ENCODE measurements around the gene MUC7.
A peak's percentile ranks its signal among the peaks of the same experiment; 100 is the strongest.
"Not testable (repeated sequence)": the region's sequence is repeated elsewhere in the genome, so short reads cannot be mapped to it uniquely, and the experiment has no call there.

MUC7 gene

DNA sequence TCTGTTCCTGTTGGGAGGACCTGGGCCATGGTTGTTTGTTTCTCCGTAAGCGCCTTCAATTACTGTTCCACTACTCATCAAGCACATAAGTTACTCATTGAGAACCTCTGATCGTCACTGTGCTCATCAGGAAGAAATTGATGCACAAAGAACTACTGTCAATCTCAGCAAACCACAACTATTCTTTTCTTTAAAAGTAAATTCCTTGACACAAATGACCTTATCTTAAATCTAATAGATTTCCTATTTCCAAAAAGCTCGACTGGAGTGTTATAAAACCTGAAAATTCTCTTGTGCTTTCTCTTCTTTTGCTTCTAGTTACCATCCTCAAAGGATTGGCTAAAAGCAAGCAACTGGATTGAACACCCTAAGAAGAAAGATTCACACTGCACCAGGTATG, at the start of gene MUC7:
Gene MUC7, plus strand, starts transcription at position 301 of the 400 bp plus-strand sequence. CDS start 1,825 bp downstream, outside the sequence.
- DNase-seq = no peak

DNA sequence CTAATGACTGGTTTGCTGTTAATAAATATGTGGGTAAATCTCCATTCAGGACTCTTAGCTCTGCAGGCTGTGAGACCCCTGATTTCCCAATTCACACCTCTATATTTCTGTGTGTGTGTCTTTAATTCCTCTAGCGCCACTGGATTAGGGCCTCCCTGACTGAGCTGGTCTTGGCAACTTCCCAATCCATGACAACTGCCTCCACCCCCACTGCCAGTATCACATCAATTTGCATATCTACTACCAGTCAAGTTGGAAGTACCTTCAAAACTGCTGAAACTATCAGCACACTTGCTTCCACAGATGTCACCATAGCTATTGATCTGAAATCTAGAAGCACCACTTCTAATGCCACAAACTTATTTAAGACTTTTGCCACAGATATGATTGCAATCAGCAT, 46.7 kb upstream of the MUC7 start:
- no peak for DNase-seq

DNA sequence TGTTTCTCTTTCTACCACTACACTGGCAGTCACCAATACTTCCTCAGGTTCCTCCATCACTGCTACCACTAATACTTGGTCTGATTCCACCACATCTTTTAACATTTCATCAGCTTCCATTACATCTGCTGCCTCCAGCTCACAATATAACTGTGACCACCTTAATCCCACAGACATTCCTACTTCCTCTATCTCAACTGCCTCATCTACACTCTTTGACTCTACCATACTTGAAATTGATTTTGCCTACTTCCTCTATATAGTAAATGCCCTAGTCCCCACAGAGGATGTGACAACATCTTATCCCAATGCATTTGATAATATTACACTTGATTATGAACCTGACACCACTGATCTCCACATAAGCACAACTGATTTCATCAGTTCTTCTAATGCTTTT, 45.2 kb upstream of the MUC7 start:
- no peak for DNase-seq

DNA sequence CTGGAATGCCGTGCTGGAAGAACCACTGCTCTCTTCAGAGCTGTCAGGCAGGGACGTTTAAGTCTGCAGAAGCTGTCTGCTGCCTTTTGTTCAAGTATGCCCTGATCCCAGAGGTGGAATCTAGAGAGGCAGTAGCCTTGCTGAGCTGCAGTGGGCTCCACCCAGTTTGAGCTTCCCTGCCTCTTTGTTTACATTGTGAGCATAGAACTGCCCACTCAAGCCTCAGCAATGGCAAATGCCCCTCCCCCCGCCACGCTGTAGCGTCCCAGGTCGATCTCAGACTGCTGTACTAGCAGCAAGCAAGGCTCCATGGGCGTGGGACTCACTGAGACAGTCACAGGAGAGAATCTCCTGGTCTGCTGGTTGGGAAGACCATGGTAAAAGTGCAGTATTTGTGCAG, 34.8 kb upstream of the MUC7 start:
- no peak for DNase-seq

DNA sequence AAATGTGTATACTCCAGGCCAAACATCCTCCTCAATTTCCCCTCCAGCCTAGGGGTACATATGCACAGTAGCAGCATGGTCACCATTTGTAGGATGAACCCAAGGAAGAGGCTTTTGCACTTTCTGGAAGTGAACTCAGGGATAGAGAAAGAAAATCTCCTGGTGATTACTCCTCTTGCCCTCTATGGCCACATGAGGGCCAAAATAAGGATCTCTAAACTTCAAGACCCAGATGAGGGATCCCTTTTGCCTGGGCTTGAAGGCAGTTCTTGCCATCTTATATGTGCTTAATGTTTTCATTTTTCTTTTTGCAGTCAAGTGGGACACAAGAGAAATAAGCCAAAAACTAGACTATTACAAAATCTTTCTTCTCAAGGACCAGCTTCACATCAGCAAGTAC, 29.5 kb upstream of the MUC7 start:
- DNase-seq = no peak

DNA sequence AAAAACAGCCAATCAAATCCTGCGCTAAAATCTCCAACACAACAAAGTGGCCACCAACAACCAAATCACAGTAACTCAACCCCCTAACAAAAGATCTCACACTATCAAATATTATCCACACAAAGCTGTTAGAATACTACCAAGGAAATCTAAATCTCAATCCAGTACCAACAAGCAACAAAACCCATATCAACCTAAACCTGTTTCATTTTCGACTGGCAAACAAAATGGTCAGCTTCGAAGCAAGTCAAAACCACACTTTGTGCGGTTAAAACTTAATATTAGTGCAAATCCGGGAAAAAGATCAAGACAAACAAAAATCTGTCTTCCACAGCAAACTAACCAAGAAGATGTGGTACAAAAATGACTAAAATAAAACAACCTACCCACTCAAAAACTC, 28.7 kb upstream of the MUC7 start:
- DNase-seq = no peak

DNA sequence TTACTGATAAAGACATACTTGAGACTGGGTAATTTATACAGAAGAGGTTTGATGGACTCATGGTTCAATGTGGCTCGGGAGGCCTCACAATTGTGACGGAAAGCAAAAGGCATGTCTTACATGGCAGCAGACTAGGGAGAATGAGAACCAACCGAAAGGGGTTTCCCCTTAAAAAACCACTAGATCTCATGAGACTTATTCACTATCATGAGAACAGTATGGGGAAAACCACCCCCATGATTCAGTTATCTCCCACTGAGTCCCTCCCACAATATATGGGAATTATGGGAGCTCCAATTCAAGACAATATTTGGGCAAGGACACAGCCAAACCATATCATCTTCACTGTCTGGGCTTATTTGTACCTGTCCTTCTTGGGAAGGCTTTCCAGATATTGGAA, 22.8 kb upstream of the MUC7 start:
- DNase-seq = no peak

DNA sequence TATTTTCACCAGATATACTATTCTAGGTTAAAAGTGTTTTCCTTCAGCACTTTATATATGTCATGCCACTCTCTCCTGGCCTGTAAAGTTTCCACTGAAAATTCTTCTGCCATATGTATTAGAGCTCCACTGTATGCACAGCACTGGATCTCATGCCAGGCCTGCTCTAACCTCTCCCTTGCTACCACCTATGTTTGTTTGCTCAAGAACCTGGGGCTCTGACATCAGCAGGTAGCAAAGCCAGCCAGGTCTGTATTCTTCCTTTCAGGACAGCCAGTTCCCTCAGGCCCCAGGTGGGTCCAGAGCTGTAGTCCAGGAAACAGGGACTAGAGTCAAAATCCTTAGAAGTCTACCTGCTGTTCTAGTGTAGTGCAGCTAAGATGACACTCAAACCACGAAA, 19.1 kb upstream of the MUC7 start:
- DNase-seq = no peak

DNA sequence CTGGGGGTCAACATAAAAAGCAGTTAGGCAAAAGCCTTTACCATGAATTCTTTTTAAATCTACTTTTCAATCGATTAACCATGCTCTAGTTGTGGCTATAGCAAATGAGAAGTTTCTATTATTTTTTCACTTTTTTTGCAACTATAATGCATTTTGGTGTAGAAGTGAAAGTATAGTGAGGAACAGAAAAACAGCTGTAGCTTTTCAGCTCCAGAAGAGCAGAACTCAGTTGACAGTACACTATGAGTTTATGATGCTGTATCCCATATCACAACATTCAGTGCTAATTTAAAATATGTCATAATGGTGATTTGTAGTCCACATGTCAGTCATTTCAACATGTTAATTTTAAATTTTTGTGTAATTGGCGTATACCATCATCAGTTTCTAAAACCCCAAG, 8.7 kb upstream of the MUC7 start:
- no peak for DNase-seq

DNA sequence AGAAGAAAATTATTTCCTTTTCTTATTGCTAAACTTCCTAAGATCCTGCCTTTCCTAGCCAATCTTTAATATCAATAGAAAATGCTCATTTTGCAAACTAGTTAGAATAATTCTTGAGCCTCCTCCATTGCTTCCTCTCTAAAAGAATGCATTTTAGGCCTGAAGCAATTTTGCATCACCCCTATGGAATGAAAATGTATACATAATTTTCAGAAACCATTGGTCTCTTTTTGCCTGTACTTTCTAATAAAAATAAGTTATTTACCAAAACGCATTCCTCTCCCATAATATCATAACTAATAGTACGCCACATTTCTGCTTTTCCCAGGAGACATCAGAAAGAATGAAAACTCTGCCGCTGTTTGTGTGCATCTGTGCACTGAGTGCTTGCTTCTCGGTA, 1.7 kb downstream of the MUC7 start:
- DNase-seq = no peak

DNA sequence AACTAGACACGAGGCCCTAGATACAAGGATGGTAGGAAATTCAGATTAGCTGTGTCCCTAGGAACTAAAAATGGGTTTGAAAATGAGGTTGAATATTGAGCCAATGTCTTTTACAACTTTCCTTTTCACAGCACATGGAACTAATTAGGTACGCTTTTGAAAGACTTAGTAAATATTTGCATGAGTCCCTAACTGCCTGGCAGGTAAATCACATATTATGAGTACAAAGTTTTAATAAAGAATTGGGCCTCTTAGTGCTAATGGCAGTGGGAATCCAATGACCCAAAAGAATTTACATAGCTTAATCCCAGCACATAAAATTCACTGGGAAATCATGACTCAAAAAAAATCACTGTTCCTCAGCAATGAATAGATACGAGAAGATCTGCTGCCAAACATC, 16.8 kb downstream of the MUC7 start:
- no peak for DNase-seq

DNA sequence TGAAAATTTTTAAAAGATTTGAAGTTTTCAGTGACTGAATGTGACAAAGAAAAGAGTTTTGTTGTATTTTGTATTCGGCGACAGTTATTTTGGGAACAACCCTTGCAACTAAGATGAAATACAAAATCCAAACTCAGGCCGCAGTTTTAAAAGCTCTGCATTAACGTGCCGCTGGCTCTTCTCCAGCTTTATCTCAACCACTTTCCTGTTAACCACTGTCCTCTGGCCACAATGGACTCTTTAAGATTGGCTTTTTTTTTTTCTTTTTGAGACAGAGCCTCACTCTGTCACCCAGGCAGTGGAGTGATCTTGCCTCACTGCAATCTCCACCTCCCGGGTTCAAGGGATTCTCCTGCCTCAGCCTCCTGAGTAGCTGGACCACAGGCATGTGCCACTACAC, 24.2 kb downstream of the MUC7 start:
- DNase-seq = no peak

DNA sequence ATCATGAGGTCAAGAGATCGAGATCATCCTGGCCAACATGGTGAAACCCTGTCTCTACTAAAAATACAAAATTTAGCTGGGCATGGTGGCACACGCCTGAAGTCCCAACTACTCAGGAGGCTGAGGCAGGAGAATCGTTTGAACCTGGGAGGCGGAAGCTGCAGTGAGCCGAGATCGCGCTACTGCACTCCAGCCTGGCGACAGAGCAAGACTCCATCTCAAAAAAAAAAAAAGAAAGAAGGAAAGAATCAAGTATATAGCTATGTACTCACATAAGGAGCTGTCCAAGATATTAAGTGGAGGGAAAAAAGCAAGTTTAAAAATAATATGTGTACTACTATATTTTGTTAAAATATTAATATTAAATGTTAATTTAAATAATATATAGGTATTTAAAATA, 29.8 kb downstream of the MUC7 start:
- not testable (repeated sequence) for DNase-seq

DNA sequence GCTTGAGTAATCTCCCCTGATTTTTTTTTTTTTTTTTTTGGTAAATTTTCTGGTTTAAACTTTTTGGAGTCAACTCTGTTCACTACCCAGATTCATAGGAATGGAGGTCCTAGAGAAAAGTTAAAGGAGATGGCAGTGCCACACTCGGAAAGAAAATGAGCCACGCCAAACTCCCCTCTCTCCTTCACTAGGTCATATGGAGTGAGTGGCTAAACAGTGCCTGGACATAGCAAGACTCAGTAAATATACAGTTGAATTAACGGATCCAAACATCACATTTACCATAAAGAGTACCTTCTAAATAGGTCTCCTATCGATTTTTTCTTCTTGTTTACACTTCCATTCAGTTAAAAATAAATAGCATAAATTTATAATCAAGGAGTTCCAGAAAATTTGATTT, 32.7 kb downstream of the MUC7 start:
- DNase-seq = no peak

DNA sequence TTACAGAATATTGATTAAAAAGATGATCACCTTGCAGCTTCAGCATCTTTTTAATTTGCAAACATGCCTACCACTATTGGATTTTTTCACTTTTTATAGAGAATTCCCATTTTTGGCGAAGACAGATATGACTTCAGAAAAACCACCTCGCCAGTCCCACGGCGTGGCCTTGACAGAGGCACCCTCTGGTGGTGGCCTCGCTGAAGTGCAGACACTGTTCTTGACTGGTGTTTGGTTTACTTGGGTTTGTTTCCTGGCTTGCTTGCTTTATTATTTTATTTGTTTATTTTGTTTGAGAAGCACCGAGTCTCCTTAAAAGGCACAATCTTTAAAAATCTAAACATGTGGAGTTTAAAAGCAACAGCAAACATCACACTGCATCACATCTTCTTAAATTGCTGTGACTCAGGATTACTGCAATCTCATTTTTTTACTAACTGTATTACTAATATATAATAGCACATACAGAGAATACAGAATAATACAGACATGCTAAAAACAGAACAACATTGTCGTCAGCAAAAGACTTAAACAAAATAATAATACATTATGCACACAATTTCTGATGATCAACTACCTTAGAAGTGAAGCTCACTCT, 33.3 kb downstream of the MUC7 start:
- DNase-seq = peak; percentile 15

DNA sequence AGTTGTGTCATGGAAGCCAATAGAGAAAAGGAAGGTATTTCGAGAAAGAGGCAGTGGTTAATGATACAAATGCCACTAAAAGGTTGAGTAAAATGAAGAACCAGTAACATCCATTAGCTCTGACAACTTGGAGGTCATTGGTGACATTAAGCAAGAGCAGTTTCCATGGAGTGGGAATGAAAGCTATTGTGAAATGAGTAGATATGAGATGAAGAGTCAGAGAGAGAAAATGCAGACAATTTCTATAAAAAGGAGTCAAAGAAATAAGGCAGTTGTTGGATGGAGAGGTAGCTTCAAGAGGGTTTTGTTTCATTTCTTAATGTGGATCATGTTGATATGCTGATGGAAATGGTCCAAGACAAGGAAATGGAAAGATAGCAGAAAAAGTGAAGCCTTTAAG, 36.8 kb downstream of the MUC7 start:
- DNase-seq = no peak

DNA sequence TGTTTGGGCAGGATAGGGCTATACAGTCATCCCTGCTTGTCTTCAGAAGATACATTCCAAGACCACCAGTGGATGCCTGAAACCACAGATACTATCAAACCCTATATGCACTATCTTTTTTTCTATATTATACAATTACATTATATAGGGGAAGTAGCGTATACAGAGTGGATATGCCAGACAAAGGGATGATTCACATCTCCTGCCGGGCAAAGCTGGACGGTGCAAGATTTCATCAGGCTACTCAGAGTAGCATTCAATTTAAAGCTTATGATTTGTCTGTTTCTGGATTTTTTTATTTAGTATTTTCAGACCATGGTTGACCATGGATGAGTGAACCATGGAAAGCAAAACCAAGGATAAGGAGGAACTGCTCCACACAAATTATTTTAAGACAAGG, 39.4 kb downstream of the MUC7 start:
- DNase-seq = no peak

DNA sequence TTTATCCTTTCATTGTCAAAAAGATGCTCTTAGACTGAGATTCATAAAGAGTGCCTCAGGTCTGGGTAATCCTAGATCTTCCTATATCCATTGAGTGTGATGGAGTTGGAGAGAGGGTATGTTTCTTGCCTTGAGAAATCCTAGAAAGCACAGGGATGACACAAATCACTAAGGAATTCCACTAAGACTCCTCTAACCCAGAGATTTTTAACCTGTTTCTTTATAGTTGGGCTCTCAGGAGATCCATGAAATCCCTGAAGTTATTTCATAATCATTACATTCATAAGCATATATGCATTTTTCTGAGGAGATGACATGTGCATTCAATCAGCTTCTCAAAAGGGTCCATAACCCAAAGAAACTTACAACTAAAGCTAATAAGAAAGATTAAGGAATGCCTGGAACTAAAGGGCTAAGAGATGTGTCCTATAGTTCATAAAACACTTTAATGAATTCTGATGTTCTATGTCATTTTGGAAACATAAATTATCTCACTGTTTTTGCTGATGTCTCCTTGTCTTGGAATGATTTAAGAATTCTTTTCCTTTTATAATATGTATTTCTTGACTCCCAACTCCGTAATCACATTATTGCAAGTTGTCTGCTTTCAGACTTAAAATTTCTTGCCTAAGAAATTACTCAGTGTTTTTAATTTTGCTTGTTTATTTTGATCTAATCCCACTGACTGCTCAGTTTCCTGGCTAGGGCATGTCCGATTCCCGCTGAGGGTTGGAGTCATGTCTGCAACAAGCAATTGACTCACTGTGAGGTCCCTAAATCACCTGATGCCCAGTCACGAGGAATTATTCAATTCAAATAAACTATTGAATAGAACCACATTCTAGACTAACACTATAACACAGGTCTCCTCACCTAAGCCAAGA, 43.6 kb downstream of the MUC7 start:
- DNase-seq = no peak

DNA sequence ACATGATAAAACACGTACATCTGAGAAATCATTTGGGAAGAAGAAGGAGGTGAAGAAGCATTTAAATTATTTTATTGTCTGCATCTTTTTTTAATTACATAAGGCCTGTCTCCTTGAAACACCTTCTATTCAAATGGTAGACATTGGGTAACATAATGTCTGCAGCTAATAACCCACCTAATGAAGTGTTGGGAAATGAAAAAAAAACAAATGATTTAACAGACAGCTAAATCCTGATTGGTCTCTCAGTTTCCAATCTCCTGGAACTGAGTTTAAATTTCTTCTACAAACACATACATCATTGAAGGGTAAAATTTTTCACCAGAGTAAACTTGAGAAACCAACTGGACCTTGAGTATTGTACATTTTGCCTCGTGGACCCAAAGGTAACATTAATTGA, 46.3 kb downstream of the MUC7 start, which contains the start of gene AMTN:
Gene AMTN, plus strand, starts transcription at position 301 of the 400 bp plus-strand sequence. CDS start 209 bp downstream, outside the sequence.
- DNase-seq = no peak

DNA sequence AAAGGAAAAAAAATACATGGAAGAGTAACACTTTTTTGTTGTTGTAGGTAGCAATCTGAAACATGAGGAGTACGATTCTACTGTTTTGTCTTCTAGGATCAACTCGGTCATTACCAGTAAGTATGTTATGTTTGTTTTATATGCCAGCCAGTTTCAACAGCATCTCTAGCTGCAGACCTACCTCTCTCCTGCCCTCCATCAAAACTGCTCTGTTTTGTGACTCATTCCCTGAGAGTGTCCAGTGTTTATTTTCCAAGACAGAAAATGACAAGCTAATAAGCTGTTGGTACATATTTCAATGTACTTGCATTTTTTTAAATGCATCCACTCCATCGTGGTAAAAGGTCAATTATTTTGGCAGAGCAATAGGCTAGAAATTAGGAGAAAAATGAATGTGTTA, 46.7 kb downstream of the MUC7 start:
- DNase-seq = no peak

DNA sequence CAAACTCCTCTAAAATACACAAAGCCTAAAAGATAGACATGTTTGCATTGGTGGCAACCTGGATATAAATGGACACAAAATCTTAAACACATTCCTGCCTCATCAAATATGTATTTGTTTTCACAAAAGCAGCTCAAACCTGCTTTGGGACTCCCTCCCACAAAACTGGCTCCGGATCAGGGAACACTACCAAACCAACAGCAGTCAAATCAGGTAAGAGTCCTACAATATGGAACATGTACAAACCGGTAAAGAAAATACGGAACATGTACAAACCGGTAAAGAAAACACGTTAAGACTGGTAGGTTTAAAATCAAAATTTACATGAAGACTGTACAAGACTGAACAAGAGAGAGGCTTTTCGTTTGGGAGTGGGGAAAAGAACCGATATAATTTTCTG, 50.6 kb downstream of the MUC7 start:
- no peak for DNase-seq

DNA sequence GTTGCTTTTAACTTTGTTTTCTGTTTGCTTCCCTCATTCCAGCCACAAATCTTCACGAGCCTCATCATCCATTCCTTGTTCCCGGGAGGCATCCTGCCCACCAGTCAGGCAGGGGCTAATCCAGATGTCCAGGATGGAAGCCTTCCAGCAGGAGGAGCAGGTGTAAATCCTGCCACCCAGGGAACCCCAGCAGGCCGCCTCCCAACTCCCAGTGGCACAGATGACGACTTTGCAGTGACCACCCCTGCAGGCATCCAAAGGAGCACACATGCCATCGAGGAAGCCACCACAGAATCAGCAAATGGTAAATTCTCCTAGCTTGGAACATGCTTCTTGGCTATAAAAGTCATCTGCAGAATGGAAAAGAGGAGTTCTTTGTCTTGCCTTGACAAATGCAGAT, 59.0 kb downstream of the MUC7 start:
- no peak for DNase-seq

DNA sequence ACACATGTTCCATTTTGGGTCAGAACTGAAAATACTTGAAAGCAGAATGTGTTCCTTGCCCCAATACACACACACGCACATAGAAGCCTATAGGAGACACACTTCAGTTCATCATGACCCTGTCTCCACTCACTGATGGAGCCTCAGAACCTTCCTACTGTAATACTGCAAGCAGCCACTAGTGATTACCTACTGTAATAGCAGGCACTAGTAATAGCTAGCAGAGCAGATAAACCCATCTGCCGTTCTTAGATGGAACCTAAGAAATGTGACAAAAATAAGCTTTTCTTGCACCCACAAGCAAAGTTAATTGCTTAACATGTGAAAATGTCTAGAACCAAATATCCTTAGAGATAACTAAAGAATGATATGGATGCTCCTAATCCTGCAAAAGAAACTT, 60.0 kb downstream of the MUC7 start:
- no peak for DNase-seq

Data from NCI-H1092 treated with DMSO at 0.1 percent for 48 hours (cell line).